Peyer's patch (tissue), 4 donors: ENCODE results near the gene TMEM101.
A peak's percentile ranks its signal among the peaks of the same experiment; 100 is the strongest.

ENCODE experiments used
- CTCF ChIP-seq, 6 experiments: fragments of 450-650 bp in 4 of 6; fragments of 200-600 bp in 2 of 6; sonication (generic) in 1 of 6; IDR thresholded peaks; one replicate each; pipeline ENCODE4 v1.5.1; 2017 to 2019; ENCODE audit warnings: antibody characterized with exemption in 6 of 6, mild to moderate bottlenecking in 3 of 6, moderate library complexity in 1 of 6
- POLR2A ChIP-seq, 2 donors: fragments of 450-650 bp; IDR thresholded peaks; one replicate each; pipeline ENCODE4 v1.5.1; 2017; ENCODE audit warnings: antibody characterized with exemption in 2 of 2, mild to moderate bottlenecking in 2 of 2, moderate library complexity in 2 of 2

DNA sequence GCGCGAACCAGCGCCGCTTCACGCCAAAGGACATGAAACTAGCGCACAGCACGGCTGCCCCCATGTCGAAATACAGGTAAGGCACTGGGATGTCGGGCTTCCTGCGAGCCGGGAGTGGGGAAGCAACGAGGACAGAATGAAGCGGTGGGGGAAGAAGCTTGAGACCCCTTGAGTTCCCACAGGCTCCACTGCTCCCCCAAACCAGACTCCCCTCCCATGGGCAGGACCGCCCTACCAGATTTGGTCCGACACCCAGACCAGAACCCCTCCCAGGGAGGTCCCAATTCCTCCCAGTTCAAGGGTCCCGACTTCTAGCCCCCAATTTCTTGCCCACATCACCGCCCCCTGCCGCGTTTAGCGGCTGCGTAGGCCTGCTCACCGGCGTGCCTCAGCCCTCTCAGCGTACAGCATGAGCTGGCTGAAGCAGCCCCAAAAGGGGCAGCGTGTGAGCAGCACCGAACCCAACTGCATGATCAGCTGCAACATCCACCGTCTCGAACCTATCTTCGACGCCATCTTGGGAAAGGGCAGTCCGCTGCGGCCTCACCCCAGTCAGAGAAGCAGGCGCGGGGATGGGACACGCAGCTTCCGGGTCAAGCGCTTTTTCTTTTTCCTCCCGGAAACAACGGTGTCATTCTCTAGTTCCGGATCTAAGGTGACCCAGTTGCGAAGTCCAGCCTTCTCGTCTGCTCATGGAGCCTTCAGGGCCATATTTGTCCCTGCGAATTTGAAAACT, at the start of gene TMEM101:
- TF ChIP-seq CTCF (IDR thresholded peaks at IDR 0.05) (peak in 1 of 6 experiments; percentile 2), POLR2A (IDR thresholded peaks at IDR 0.05) (peak in 1 of 2 donors; percentile 22)
